Stomach smooth muscle (tissue), 2 donors: ENCODE data around the gene DAPP1.

ENCODE experiments used
- H3K27ac ChIP-seq: one replicate; pipeline ENCODE4 v1.7.0; 2013; ENCODE audit warnings: mild to moderate bottlenecking, low read length, inconsistent platforms
- H3K27me3 ChIP-seq, 2 donors: one replicate each; pipeline ENCODE4 v1.7.0; 2013; ENCODE audit warnings: low read length in 2 of 2; ENCODE audit not compliant: insufficient read depth in 2 of 2, control insufficient read depth in 1 of 2
- H3K36me3 ChIP-seq, 2 donors: one replicate each; pipeline ENCODE4 v1.7.0; 2013; ENCODE audit warnings: low read length in 2 of 2; ENCODE audit not compliant: control insufficient read depth in 2 of 2, insufficient read depth in 2 of 2
- H3K4me1 ChIP-seq: one replicate; pipeline ENCODE4 v1.7.0; 2013; ENCODE audit warnings: low read length; ENCODE audit not compliant: control insufficient read depth, insufficient read depth
- H3K4me3 ChIP-seq, 2 donors: one replicate each; pipeline ENCODE4 v1.7.0; 2013; ENCODE audit warnings: low read length in 2 of 2
- H3K9ac ChIP-seq, 2 donors: one replicate each; pipeline ENCODE4 v1.7.0; 2013; ENCODE audit warnings: low read length in 2 of 2, mild to moderate bottlenecking in 1 of 2
- H3K9me3 ChIP-seq, 2 donors: one replicate each; pipeline ENCODE4 v1.7.0; 2013; ENCODE audit warnings: low read length in 2 of 2; ENCODE audit not compliant: control insufficient read depth in 2 of 2
- donor health status: healthy.
- donor health status: Pancreatic carcinoma.

Gene DAPP1

DNA sequence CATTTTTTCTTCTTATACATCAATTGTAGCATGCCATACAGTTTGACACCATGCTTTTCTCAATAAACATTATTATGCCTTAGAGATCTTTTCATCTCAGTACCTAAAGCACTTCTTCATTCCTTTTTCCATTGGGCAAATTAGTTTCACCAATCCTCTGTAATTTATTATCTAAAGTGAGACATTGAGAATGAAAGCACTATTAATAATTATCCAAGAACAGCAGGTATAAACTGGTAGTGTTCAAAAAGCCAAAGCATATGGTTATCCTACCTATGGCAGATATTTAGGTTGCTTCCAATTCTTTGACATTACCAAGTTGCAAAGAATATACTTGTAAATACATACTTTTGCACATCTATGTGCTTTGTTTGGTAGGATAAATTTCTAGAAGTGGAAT is 62.0 kb downstream of the DAPP1 start:
- Histone ChIP-seq H3K4me3 (no peak overlapping the region), H3K36me3 (peaks cover 24 to 30% of the 10 kb centered on the region in 2 donors), H3K9me3 (no peaks in the 10 kb centered on the region), H3K27me3 (no peaks in the 10 kb centered on the region), H3K27ac (no peak overlapping the region), H3K9ac (no peak overlapping the region), H3K4me1 (no peaks in the 10 kb centered on the region)

DNA sequence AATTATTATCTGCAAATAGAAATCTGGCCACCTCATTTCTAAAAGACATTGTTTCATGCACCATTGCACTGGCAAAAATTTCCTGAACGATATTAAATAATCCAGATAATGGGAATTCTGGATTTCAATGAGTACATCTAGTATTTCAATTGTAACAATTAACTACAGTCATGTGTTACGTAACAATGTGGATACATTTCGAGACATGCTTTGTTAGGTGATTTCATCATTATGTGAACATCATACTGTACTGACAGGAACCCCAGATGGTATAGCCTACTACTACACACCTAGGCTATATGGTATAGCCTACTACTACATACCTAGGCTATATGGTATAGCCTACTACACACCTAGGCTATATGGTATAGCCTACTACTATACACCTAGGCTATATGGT is 62.8 kb downstream of the DAPP1 start:
- Histone ChIP-seq H3K36me3 (peaks cover 24 to 33% of the 10 kb centered on the region in 2 donors), H3K4me3 (no peak overlapping the region), H3K4me1 (no peaks in the 10 kb centered on the region), H3K9ac (no peak overlapping the region), H3K27me3 (no peaks in the 10 kb centered on the region), H3K27ac (no peak overlapping the region), H3K9me3 (no peaks in the 10 kb centered on the region)

DNA sequence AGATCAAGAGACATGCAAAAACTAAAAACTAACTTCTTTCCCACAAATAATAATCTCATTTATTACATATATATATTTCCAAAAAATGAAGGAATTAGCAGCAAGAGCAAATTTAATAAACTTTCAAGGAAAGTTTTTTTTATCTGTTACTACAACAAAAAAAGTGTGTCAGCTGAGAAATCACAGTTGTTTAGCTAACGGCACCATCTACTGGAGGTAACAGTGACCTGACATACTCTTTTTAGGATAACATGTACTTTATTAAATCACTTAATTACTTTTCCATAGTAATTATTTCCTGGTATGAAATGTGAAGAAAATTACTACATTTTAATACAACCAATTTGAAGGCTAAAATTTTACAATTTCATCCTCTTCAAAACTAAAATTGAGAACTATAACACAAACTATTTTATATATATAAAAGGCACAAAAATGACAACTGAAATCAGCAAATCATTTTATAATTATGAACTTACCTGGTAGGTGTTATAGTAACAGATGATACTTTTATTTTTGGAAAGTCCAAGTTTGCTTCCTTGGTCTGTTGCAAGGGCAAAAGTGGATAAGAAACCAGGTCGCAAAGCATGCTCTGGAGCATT is 68.5 kb downstream of the DAPP1 start:
- Histone ChIP-seq H3K9me3 (no peaks in the 10 kb centered on the region), H3K9ac (no peak overlapping the region), H3K27ac (no peak overlapping the region), H3K4me1 (peaks cover 5% of the 10 kb centered on the region), H3K27me3 (no peaks in the 10 kb centered on the region), H3K36me3 (peaks cover 13 to 25% of the 10 kb centered on the region in 2 donors), H3K4me3 (no peak overlapping the region)

DNA sequence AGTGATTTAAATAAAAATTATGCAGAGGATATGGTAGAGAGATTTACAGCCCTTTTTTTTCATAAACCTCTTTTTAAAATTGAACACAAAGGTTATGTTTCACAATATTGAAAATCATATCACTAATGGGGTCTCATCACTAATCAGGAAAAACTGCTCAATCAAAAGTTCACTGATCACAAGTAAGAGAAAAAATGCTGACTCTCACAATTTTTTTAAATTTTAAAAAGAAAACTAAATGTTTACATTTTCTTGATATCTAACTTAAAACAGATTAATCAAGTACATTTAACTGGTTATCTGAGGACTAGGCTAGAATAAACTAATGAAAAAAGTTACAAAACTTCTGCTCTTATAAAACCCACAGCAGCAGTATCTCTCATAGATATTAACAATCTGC is 69.1 kb downstream of the DAPP1 start:
- H3K4me1 ChIP-seq, result peaks cover 5% of the 10 kb centered on the region
- H3K27ac ChIP-seq, result no peak overlapping the region
- no peaks in the 10 kb centered on the region for H3K9me3 ChIP-seq
- H3K4me3 ChIP-seq, result no peak overlapping the region
- H3K27me3 ChIP-seq, result no peaks in the 10 kb centered on the region
- no peak overlapping the region for H3K9ac ChIP-seq
- H3K36me3 ChIP-seq, result peaks cover 8 to 20% of the 10 kb centered on the region in 2 donors

DNA sequence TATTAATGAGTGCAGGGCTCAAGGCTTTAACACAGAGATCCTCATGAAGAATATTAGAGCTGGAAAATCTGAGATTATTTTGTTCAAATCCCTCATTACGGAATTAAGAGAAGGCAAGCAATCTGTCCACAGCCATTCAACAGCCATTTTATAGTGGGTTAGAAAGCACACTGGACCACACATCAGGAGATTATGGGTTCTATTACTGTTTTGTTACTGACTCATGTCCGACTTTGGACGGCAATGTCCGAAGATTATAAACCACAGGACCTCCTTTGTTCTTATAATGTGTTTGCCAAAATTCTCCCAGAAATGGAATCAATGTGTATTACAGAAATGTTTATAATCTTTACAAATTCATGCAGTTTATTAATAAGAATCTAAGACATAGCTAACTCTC is 69.5 kb downstream of the DAPP1 start:
- no peak overlapping the region for H3K9ac ChIP-seq
- H3K9me3 ChIP-seq, result no peaks in the 10 kb centered on the region
- no peak overlapping the region for H3K27ac ChIP-seq
- H3K27me3 ChIP-seq, result no peaks in the 10 kb centered on the region
- H3K36me3 ChIP-seq, result peaks cover 4 to 22% of the 10 kb centered on the region in 2 donors
- H3K4me1 ChIP-seq, result peaks cover 5% of the 10 kb centered on the region
- no peak overlapping the region for H3K4me3 ChIP-seq

DNA sequence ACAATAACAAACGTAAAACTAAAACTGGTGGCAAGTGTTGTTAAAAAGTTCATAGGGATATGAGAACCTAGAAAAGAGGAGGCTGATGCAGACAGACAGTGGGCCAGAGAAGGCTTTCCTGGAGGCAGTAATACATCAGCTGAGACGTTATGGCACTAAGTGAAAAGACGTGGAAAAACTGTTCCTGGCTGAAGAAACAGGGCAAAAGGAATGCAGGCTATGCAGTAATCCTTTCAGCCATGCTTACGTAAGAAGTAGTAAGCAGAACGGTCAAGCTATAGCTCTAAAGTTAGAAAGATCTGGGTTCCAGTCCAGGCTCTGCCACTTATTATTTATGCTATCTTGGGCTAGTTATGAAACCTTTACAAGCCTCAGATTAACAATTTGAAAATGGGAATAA is 71.2 kb downstream of the DAPP1 start:
- Histone ChIP-seq H3K4me1 (peaks cover 6% of the 10 kb centered on the region), H3K27ac (no peak overlapping the region), H3K9ac (peak overlapping the region in 1 of 2 donors; percentile 52), H3K4me3 (no peak overlapping the region), H3K9me3 (no peaks in the 10 kb centered on the region), H3K27me3 (no peaks in the 10 kb centered on the region), H3K36me3 (peaks cover 0 to 19% of the 10 kb centered on the region in 2 donors)

DNA sequence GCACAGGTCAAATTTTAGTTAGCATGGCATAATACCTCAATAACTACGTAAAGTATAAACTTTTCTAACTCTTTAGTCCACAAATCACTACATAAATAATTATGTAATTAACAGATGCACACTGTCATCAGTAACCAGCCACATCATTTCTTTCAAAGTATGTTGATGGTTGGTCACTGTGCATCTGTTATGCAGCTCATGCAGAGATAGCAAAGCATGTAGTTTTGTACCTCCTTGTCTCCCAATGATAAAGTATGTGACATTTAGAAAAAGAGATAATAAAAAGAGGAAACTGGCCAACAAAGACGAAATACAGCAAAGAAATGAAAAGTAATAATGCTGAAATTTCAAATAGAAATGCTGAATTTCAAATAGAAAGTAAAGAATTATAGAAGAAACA is 74.7 kb downstream of the DAPP1 start:
- Histone ChIP-seq H3K9me3 (no peaks in the 10 kb centered on the region), H3K4me3 (no peak overlapping the region), H3K36me3 (peaks cover 0 to 11% of the 10 kb centered on the region in 2 donors), H3K27ac (no peak overlapping the region), H3K9ac (no peak overlapping the region), H3K27me3 (no peaks in the 10 kb centered on the region), H3K4me1 (peaks cover 18% of the 10 kb centered on the region)

DNA sequence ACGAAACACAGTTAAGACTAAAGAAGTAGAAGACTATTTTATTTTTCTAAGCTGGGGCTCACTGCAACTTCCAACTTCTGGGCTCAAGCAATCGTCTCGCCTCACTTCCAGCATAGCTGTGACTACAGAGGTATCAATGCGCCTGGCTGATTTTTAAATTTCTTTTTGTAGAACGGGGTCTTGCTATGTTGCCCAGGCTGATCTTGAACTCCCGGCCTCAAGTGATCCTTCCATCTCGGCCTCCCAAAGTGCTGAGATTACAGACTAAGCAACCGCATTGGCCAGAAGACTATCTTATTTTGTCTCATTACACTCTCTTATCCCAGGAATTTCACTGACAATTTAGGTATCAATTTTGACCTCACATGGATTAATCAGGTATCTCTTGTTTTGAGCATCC is 76.4 kb downstream of the DAPP1 start:
- Histone ChIP-seq H3K4me3 (peak overlapping the region; percentile 90 to 91), H3K9me3 (no peaks in the 10 kb centered on the region), H3K4me1 (peaks cover 14% of the 10 kb centered on the region), H3K36me3 (peaks cover 0 to 11% of the 10 kb centered on the region in 2 donors), H3K27me3 (no peaks in the 10 kb centered on the region), H3K27ac (no peak overlapping the region), H3K9ac (peak overlapping the region; percentile 69 to 94)

DNA sequence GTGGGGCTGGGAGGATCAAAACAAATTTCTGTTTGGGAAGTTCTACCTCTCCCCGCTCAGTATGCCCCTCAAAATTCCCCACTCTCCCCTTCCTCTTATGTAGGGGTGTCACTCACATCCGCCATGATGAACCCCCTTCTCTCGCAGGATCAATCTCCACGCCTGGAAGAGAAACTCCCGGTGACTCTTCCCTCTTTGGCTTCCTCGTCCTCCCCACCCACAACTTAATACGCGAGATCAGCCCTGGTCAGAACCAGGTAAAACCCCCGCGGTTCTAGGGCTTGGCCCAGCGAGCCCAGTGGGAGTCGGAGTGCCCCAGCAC is 77.2 kb downstream of the DAPP1 start:
- Histone ChIP-seq H3K4me3 (peak overlapping the region; percentile 90 to 91), H3K9ac (peak overlapping the region; percentile 69 to 94), H3K4me1 (peaks cover 13% of the 10 kb centered on the region), H3K27ac (peak overlapping the region; percentile 66), H3K36me3 (peaks cover 0 to 11% of the 10 kb centered on the region in 2 donors), H3K27me3 (no peaks in the 10 kb centered on the region), H3K9me3 (no peaks in the 10 kb centered on the region)

DNA sequence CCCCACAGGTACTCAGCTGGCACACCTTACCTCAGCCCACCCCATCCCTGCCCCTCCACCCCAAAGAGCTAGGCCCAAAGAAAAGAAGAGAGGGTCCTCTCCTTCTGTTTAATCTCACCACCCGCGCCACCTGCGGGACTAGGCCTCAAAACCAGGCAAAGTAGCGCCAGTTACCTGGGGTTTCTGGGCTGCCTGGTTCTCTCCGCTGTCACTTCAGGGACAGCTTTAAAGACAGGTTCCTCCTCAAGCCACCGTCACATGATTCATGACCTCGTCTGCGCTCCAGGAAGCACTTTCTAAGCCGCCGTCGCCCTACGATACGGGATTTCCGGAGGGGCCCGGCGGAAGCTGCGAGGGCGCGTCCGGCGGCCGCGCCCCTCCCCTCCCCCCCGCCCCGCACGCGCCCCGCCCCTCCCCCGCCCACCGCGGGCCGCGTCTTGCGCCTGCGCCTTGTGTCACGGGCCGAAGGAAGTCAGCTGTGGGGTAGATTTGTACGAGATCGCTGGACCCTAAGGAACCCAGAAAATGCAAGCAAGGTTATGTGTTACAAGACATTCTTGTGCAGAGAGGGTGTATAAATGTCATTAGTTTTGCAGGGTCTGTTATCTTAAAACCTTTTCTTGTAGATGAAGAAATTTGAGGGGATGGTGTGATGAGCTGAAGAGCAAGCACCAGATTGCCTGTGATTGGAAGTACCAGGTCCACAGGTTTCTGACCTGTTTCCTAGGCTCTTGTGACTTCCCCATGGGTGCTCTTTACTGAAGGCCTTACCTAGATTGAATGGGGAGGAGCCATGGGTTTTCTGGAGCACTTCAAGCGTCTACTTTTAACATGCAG is 77.8 kb downstream of the DAPP1 start, which contains the start of gene LAMTOR3:
Gene LAMTOR3, minus strand, starts transcription at position 267 of the 837 bp plus-strand sequence. CDS start 464 bp downstream, outside the sequence.
- peak within 1 kb of the TSS; percentile 66 for H3K27ac ChIP-seq
- H3K36me3 ChIP-seq, result peaks cover 0 to 8% of the 10 kb centered on the region in 2 donors
- H3K4me1 ChIP-seq, result peaks cover 13% of the 10 kb centered on the region
- H3K9me3 ChIP-seq, result no peaks in the 10 kb centered on the region
- peak within 1 kb of the TSS; percentile 90 to 91 for H3K4me3 ChIP-seq
- no peaks in the 10 kb centered on the region for H3K27me3 ChIP-seq
- H3K9ac ChIP-seq, result peak within 1 kb of the TSS; percentile 69 to 94

DNA sequence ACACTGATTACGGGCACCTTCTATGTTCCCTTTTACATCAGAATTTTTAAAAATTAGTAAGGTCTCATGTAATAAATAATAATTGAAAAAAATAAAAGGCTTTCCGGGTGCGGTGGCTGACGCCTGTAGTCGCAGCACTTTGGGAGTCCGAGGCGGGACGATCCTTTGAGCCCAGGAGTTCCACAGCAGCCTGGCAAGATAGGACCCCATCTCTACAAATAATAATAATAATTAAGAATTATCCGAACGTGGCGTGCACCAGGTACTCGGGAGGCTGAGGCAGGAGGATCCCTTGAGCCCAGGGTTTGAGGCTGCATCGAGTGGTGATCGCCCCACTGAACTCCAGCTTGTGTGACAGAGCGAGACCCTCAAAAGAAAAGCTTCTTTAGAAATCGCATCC is 78.4 kb downstream of the DAPP1 start:
- H3K9me3 ChIP-seq, result no peaks in the 10 kb centered on the region
- peaks cover 13% of the 10 kb centered on the region for H3K4me1 ChIP-seq
- peak overlapping the region; percentile 82 to 91 for H3K4me3 ChIP-seq
- peak overlapping the region; percentile 60 to 65 for H3K9ac ChIP-seq
- H3K27ac ChIP-seq, result no peak overlapping the region
- peaks cover 0 to 7% of the 10 kb centered on the region in 2 donors for H3K36me3 ChIP-seq
- no peaks in the 10 kb centered on the region for H3K27me3 ChIP-seq
